ENCODE measurements around the gene GFPT2. TPM values are rescaled to one million over a fixed set of nuclear protein-coding genes. Genes with fewer than 3 reads are reported as not detected.
"Not testable (repeated sequence)": the region's sequence is repeated elsewhere in the genome, so short reads cannot be mapped to it uniquely, and the experiment has no call there.

GFPT2 gene
- total RNA-seq, 1 donor from 2014 or later, result 0.46 TPM

DNA sequence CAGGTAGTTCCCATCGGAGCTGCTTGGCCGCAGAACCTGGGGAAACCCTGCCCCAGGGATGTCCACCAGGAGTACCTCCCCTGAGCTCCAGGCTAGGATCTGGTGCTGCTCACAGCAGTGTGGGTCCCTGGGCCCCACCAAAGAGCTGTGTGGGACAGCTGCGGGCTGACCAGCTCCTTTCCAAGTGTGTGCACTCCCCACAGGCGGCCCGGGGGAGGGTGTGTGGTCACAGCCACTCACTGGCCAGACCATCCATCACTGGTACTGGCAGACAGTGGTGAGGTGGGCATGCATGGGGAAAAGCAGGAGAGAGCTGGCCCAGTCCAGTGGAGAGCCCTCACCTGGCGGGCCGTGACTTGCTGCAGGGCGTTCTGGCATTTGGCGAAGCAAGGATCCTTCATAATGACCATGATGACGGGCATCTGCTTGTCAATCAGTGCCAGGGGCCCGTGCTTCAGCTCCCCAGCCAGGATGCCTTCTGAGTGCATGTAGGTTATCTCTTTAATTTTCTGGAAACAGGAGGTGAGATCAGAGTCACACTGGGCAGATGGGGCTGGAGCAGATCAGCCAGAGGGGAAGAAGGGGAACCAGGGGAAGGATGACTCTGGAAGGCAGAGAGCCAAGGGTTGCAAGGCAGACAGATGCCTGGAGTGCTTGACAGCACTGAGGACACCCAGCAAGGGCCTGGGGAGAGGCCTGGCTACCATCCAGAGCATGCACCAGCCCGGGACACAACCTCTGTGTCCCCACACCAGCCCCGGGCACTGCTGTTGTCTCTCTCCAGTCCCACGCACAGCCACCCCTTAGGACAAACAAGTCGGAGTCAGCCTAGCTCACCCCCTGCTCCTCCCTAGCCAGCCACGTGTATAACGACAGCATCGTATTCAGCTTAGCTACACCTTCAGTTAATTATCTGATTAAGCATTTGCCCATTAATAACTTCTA, 48.4 kb downstream of the GFPT2 start:
- DNase-seq (ENCODE audit: low read depth, low spot score), result no peak

GRCh38 chr5:180304016-180304292, 49.2 kb downstream of the GFPT2 start:
- no peak for DNase-seq (ENCODE audit: low read depth, low spot score)

DNA sequence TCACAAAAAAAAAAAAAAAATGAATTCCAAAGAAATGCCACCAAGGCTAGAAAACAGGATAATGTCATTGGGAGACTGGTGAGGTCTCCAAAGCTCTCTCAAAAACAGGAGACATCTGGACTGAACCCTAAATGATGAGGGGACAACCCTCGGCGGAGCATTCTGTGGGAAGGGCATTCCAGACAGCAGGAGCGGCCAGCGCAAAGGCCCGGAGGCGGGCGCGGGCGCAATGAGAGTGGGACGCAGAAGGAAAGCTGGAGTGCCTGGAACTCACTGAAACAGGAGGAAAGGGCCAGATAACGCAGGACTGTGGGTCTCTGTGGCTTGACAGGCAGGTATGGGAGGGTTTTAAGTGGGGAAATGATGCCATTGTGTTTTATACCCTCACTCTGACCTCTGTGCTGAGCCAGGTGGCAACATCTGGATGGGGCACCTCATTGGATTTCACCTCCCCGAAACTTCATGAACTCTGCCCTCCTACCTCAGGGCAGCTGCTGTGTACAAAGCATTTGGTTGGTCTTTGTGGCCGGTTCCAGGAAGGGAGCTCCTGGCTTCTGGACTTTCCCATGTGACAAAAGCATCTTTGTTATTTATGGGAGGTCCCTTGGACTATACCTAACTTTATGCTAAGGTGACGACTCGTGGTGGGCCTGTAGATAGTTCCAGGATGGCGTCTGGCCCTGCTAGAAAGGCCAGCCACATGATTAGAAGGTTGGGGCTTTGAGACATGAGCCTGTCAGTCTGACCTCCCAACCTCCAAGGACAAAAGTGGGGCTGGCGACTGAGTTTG, 49.7 kb downstream of the GFPT2 start:
- no peak for DNase-seq (ENCODE audit: low read depth, low spot score)

DNA sequence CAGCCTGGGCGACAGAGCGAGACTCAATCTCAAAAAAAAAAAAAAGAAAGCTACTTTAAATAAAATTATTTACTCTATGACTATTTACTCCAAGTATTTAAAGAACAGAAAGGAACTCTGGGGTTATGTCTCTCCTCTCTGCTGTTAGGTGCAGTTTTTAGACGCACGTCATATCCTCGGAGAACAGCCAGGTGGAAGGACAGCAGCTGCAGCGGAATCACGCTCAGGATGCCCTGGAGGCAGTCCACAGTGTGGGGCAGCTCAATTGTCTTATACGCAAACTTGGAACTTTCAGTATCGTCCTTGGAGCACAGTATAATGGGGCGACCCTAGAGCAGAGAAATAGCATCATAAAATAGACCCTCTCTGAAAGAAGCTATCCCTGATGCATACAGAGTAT, 50.9 kb downstream of the GFPT2 start:
- DNase-seq (ENCODE audit: low read depth, low spot score), result no peak

DNA sequence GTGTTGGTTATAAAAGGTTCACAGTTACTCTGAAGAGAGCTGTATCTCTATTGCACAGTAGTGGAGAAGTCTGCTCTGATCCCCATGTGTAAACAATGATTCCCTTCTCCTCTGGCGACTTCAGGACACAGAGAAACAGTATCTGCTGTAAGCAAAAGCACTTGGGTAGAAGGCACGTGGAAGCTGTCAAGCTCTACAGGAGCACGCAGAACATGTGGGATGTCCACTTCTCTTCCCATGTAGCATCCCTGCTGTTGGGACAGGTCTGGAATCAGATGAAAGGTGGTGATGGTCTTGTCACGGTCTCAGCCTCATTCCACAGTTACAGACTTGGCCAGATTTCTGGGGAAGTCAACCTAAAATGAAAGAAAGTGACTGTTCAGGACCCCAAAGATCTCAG, 51.9 kb downstream of the GFPT2 start:
- DNase-seq (ENCODE audit: low read depth, low spot score), result no peak

DNA sequence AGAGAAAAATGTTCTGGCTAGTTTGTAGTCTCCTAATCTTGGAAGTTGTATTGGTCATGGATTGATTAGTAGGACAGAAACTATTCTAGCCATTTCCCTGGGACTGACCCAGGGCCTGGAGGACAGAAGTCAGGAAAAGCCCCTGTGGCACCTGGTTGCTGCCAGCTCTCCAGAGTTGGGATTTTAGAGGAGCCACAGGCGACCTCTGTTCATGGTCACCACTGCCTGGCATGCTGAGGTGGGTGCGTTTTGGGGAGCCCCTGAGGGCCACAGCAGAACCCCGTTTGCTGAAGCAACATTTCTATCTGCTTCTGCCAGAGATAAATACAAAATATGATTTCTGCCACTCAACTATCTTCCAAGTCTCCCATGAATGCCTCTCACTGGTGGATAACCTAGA, 53.6 kb downstream of the GFPT2 start:
- DNase-seq (ENCODE audit: low read depth, low spot score), result no peak

DNA sequence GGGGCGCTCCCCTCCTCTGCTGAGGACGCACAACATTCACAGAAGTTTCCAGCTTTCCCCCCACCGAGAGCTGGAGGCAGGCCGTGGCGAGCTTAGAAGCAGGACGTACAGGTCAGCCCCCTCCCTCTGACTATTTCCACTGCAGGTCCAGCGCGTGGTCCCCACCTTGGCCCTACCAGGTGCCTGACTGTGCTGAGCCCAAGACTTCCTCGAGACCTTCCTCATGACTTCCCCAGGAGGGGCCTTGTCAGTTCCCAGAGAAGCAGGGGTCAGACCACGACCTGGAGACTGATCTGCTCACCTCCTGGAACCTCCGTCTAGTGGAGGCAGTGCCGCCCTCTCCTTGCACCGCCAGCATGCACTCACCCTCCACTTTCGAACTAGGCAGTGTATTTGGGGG, 54.1 kb downstream of the GFPT2 start:
- DNase-seq (ENCODE audit: low read depth, low spot score), result not testable (repeated sequence)

GRCh38 chr5:180297587-180298282, 55.4 kb downstream of the GFPT2 start:
- DNase-seq (ENCODE audit: low read depth, low spot score), result no peak

GRCh38 chr5:180296771-180297170, 56.4 kb downstream of the GFPT2 start:
- no peak for DNase-seq (ENCODE audit: low read depth, low spot score)

DNA sequence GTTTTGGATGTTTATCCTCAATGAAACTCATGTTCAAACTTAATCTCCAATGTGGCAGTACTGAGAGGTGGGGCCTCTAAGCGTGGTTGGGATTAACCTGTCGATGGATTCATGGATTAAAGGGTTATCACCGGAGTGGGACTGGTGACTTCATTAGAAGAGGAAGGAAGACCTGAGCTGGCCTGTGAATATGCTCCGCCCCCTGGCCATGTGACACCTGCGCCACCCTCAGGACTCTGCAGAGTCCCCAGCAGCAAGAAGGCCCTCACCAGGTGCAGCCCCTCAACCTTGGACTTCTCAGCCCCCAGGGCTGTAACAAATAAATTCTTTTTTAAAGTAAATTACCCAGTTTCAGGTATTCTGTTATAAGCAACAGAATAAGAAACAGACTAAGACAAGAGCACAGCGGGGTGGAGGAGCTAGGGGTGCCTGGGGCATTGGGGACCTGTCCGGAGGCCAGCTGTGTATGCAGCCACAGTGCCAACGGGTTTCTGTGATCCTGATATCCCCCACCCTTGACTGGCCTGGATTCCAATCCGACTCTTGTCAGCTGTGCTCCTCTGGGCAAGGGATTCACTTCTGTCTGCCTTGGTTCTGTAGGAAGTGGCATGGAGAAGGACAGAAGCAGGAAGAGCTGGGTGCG, 58.1 kb downstream of the GFPT2 start:
- no peak for DNase-seq (ENCODE audit: low read depth, low spot score)

DNA sequence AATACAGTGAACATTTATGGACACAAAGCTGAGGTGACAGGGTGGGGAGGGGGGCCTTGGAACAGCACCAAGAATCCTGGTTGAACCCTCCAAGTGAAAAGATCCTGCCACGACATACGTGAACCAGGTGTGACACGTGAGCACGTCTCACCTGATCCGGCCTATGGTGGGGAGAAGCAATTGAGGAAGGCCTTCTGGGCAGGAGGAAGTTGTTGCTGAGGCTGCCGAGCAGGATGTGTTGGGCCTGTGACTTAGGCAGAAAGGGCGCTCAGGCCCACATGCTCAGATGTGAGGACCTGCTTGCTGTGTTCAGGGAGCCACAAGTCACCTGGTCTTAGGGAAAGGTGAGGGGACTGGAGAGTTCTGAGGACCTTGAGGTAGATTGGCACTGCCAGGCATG, 58.7 kb downstream of the GFPT2 start:
- no peak for DNase-seq (ENCODE audit: low read depth, low spot score)

DNA sequence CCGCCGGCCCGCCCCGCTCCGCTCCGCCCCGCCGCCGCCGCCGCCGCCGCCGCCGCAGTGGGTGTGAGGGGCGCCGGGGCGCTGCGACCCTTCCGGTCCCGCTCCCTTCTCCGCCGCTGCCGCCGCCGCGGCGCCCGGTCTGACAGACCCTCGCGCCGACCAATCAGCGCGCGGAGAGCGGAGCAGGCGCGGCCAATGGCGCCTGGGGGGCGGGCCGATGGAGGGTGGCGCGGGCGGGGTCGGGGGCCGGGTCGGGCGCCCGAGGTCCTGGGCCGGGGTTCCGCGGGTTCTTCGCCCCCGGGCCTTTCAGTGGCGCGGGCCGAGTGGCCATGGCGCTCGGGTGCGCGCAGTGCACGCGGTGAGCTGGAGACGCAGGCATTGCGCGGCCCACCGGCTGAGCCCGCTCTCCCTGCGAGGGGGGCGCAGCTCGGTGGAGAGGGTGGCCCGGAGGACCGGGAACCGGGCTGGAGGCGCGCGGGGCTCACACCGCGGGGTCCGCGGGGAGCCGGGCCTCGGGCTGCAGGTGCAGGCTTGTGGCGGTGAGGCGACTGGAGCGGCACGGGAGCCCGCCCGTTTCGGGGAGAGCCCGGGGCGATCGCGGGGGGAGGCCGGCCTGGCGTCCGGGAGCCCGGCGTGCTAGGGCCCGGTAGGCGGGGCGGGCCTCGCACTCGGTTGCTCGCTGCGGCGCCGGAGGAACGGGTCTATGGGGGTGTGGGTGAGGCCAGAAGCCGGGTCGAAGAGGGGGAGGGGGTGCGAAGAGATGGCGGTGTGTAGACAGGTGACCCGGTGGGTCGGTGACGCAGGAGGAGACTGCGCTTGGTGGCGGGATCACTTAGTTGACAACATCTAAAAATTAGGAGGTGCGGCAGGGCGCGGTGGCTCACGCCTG, 60.9 kb downstream of the GFPT2 start, which contains the start of gene MAPK9:
TSS of gene MAPK9 (minus strand) at position 141 of the 889 bp plus-strand sequence. CDS start 11,522 bp downstream, outside the sequence.
- DNase-seq (ENCODE audit: low read depth, low spot score), result no peak

GRCh38 chr5:180291234-180291940, 61.7 kb downstream of the GFPT2 start:
- DNase-seq (ENCODE audit: low read depth, low spot score), result no peak

DNA sequence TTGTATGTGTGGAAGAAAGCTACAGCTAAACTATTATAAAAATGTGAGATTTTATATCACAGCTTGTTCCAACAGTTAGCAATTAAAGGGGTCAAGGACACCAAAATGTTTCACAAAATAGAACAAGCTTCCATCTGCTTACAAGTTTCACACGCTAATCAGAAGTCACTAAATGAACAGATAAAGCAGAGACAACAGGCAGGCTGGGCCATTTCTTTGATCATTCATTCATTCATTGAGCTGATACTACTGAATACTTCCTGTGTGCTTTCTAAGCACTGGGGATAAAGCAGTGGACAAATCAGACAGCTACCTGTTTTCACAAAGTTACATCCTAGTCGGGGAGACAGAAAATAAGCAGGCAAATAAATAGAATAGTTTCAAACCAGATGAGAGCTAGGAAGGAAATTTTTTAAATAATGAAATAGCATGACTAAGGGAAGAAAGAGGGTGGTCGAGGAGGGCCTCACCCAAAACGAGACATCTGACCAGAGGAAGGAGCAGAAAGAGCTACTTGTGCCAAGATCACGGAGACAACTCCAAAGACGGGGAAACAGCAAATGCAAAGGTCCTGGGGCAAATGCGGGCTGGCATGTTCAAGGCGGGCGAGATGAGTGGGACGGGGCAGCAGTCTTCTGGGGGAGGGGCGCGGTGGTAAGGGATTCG, 62.4 kb downstream of the GFPT2 start:
- DNase-seq (ENCODE audit: low read depth, low spot score), result no peak

DNA sequence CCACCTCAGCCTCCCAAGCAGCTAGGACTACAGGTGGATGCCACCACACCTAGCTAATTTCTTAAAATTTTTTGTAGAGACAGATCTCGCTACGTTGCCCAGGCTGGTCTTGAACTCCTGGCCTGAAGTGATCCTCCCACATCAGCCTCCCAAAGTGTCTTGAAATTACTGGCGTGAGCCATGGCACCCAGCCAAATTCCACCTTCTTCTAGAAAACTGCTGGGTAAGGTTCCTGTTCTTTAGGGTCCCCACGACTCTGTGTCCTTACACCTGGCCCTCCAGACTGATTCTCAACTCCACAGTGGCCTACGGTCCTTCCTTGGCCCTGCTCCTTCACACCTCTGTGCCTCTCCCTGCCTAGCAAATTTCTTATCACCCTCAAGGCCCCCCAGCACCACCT, 63.2 kb downstream of the GFPT2 start:
- no peak for DNase-seq (ENCODE audit: low read depth, low spot score)

DNA sequence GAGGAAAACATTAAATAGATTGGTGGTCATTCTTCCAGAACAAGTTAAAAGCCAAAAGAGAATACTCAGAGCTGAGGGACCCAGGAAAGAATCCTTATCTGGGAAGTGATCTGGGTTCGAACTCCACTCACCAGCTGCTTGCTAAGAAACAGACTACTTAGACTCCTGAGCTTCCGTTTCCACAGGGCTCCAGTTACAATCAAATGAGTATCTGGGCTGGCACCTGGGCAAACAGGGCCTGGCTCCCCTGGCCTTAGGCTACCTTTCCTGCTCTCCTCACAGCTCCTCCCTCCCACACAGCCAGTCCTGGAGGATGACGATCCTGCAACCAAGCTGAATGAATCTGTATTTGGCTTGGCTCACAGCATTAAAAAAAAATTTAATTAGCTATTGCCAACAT, 63.7 kb downstream of the GFPT2 start:
- DNase-seq (ENCODE audit: low read depth, low spot score), result no peak

DNA sequence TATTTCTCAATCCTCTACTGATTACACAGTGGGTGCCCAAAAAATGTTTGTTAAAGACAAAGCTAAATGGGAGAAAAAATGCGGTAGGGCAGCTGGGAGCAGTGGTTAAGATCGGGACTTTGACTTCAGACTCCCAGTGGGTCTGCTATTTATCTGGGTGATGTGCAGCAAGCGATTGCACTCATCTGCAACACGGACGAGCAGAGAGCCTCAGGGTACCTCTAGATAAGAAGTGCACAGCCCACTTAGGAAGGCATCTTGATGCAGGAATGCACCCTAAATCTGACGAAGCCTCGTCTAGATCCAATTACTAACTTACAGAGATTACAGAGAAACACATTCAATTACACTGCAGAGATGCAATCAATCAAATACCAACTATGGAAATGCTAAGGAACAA, 65.3 kb downstream of the GFPT2 start:
- DNase-seq (ENCODE audit: low read depth, low spot score), result no peak

DNA sequence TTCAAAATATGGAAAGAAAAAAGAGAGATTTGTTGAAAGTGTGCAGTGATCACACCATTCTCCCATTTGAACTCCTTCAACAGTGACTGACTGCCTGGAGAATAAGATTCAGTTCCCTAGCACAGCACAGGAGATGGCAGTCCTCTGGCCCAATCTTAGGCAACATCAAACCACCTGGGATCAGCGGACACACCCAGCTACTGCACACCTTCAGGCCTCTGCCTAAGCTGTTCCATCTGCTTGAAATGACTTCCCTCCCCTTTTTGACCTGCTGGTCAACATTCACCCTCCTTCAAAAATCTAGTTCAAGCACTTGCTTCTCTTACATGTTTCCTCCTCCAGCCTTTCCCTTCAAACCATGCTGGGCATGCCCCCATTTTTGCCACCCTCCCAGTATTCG, 65.7 kb downstream of the GFPT2 start:
- no peak for DNase-seq (ENCODE audit: low read depth, low spot score)

GRCh38 chr5:180284149-180284548, 69.0 kb downstream of the GFPT2 start:
- DNase-seq (ENCODE audit: low read depth, low spot score), result no peak

Measured in pulmonary artery endothelial cell (primary cell).